Muscle layer of colon (tissue), 2 donors: Measurements from ENCODE around the gene NF2.

Experiments used
- H3K27ac ChIP-seq: one replicate; pipeline ENCODE4 v1.7.0; 2013; ENCODE audit warnings: low read depth, mild to moderate bottlenecking, low read length, moderate library complexity
- H3K27me3 ChIP-seq, 2 donors: one replicate each; pipeline ENCODE4 v1.7.0; 2013; ENCODE audit warnings: low read length in 2 of 2, mild to moderate bottlenecking in 2 of 2; ENCODE audit not compliant: insufficient read depth in 2 of 2, control insufficient read depth in 1 of 2
- H3K36me3 ChIP-seq: one replicate; pipeline ENCODE4 v1.7.0; 2013; ENCODE audit warnings: mild to moderate bottlenecking, low read length; ENCODE audit not compliant: insufficient read depth
- H3K4me1 ChIP-seq: one replicate; pipeline ENCODE4 v1.7.0; 2013; ENCODE audit warnings: mild to moderate bottlenecking, low read length; ENCODE audit not compliant: insufficient read depth
- H3K4me3 ChIP-seq, 2 donors: one replicate each; pipeline ENCODE4 v1.7.0; 2013; ENCODE audit warnings: low read length in 2 of 2, low read depth in 1 of 2, mild to moderate bottlenecking in 1 of 2, moderate library complexity in 1 of 2
- H3K9ac ChIP-seq: one replicate; pipeline ENCODE4 v1.7.0; 2013; ENCODE audit warnings: low read length
- H3K9me3 ChIP-seq: one replicate; pipeline ENCODE4 v1.7.0; 2013; ENCODE audit warnings: mild to moderate bottlenecking, low read length
- donor health status: abdominal sarcoma.
- donor health status: Adenocarcinoma of cecum.

Gene NF2

DNA sequence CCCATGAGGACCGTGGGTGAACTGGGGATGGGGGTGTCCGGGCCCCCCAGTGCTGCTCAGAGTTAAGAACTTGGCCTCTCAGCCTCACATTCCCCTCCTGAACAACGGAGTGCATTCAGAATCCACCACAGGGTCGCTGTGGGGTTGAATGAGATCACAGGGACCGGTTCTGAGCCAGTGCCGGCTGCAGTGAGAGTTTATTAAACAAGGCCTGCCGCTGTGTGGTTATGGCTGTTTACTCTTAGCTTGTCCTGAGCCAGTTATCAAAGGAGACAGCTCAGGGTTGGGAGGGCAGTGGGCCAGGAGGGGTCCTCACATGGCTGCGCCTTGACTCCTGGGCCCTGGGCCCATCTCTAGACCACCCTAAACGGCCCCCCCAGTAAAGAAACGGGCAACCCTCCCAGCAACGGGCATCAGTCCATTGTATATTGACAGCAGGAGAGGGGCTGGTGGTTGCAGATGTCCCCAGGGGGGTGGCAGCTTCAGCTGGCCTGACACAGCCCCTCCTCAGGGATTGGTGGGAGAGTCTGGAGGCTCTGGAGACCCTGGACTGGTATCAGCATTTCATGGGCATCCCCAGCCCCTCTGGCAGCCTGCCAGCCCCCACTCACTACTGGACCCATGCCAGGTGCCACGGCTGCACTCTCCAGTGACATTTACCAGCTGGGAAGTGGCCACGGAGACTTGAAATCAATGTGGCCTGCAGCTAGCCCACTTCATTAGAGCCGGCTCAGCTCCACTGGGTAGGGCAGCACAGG, 101.3 kb downstream of the NF2 start:
- H3K4me3 ChIP-seq, result no peak overlapping the region
- no peaks in the 10 kb centered on the region for H3K9me3 ChIP-seq
- peaks cover 14% of the 10 kb centered on the region for H3K4me1 ChIP-seq
- peaks cover 0 to 30% of the 10 kb centered on the region in 2 donors for H3K27me3 ChIP-seq
- no peak overlapping the region for H3K27ac ChIP-seq
- H3K36me3 ChIP-seq, result no peaks in the 10 kb centered on the region
- no peak overlapping the region for H3K9ac ChIP-seq

- no peaks in the 10 kb centered on the region for H3K9me3 ChIP-seq
- peaks cover 0 to 29% of the 10 kb centered on the region in 2 donors for H3K27me3 ChIP-seq
- H3K4me1 ChIP-seq, result peaks cover 14% of the 10 kb centered on the region
- no peak overlapping the region for H3K27ac ChIP-seq
- no peak overlapping the region for H3K4me3 ChIP-seq
- no peaks in the 10 kb centered on the region for H3K36me3 ChIP-seq
- no peak overlapping the region for H3K9ac ChIP-seq
Observed at GRCh38 chr22:29705651-29706050, 102.2 kb downstream of the NF2 start.

DNA sequence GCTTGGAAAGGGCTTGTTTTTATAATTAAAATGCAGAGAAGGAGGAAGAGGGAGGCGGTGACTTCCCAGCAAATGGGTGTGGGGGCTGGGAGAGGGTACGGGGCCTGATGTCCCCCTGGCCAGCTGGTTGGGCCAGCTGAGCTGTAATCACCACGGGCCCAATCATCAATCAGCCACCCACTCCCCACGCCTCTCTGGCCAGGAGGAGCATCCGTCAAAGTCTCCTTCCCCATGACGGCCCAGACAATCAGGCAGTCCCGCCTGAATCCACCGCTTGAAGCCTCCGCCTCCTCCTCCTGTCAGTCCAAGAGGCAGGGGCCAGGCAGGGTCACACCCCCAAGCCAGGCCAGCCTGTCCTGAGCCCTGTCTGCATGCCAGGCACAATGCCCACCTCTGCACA, 103.1 kb downstream of the NF2 start:
- Histone ChIP-seq H3K27ac (no peak overlapping the region), H3K9me3 (no peaks in the 10 kb centered on the region), H3K4me1 (peaks cover 14% of the 10 kb centered on the region), H3K36me3 (no peaks in the 10 kb centered on the region), H3K4me3 (no peak overlapping the region), H3K27me3 (peaks cover 0 to 23% of the 10 kb centered on the region in 2 donors), H3K9ac (no peak overlapping the region)

DNA sequence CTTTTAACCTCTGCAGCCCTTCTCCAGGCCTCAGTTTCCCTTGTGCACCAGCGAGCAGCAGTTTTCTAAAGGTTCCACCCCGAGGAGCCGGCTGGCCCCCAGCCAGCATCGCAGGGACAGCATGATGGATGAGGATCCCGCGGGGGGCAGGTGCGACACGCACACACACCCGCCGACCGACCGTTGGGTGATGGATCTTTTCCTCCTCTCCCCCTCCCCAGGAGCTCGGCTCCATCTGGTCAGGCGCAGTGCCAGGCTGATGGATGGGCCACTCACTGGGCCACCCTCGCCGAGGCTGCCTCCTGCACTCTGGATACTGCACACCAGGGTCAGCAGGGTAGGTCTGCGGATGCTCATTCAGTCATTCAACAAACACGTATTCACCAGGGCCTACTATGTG, 103.6 kb downstream of the NF2 start:
- Histone ChIP-seq H3K4me1 (peaks cover 14% of the 10 kb centered on the region), H3K36me3 (no peaks in the 10 kb centered on the region), H3K4me3 (no peak overlapping the region), H3K27ac (no peak overlapping the region), H3K9ac (no peak overlapping the region), H3K27me3 (peaks cover 0 to 22% of the 10 kb centered on the region in 2 donors), H3K9me3 (no peaks in the 10 kb centered on the region)

DNA sequence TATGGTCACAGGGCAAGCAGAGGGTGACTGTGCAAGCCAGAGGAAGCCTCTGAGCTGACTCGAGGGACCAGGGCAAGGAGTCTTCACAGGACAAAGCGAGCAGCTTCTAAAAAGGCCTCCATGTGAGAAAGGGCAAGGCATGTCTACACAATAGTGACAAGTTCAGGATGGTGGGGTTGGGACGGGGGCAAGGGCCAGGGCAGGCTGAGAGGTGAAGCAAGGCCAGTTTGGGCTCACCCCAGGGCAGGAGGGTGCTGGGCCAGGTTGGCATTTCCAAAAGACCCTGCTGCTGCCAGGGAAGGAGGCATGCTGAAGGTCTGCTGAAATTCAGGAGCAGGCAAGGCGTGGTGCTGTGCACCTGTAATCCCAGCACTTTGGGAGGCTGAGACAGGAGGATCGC, 104.0 kb downstream of the NF2 start:
- no peak overlapping the region for H3K9ac ChIP-seq
- H3K4me1 ChIP-seq, result peaks cover 14% of the 10 kb centered on the region
- peaks cover 0 to 17% of the 10 kb centered on the region in 2 donors for H3K27me3 ChIP-seq
- H3K4me3 ChIP-seq, result no peak overlapping the region
- no peaks in the 10 kb centered on the region for H3K36me3 ChIP-seq
- H3K27ac ChIP-seq, result no peak overlapping the region
- H3K9me3 ChIP-seq, result no peaks in the 10 kb centered on the region

DNA sequence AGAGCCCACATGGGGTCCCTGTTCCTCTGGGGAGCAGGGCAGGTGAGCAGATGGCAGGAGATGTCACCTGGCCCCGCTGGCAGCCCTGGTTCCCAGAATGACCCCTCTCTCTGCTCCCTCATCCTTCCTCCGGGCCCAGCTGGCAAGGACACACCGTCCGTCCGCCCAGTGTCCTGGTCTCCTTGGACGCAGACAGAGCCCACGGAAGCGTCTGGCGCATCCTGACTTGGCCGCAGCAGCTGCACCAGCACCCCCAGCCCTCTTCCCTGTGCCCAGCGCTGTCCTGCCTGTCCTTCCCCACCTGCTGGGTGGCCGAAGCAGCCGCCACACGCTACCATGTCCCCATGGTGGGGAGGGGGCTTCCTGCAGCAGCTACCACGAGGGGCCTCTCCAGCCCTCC, 106.8 kb downstream of the NF2 start:
- H3K9me3 ChIP-seq, result no peaks in the 10 kb centered on the region
- H3K36me3 ChIP-seq, result no peaks in the 10 kb centered on the region
- H3K4me1 ChIP-seq, result peaks cover 5% of the 10 kb centered on the region
- peaks cover 0 to 4% of the 10 kb centered on the region in 2 donors for H3K27me3 ChIP-seq
- no peak overlapping the region for H3K9ac ChIP-seq
- H3K27ac ChIP-seq, result no peak overlapping the region
- no peak overlapping the region for H3K4me3 ChIP-seq

DNA sequence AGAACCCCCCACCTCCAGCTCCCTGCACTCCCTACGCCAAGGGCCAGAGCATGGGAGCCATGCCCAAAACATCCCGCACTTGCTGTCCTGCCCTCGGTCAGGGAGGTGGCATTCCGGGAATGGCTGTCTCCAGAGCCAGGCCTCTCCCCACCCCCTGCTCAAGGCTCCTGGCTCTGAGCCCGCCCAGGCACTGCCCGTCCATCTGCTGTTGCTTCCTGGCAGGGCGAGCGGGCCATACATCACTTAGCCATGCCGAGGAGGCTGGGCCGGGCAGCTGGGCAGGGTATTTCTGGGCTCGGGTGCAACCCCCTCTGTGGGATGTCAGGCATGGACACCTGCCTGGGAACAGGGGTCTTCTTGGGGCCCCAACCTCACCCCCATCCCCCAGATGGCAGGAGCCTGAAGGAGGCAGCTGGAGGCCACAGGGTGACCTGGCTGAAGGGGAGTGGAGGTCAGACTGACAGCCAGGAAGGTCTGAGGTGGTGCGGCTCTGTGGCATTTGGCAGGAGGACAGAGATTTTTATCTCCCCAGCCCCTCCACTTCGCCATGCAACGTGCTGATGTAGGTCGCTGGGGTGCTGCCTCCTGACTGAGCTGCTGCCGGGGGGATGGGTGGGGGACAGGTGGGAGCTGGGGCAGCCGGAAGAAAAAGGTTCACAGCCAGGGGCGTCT, 107.6 kb downstream of the NF2 start:
- H3K4me3 ChIP-seq, result no peak overlapping the region
- no peaks in the 10 kb centered on the region for H3K36me3 ChIP-seq
- peaks cover 0 to 11% of the 10 kb centered on the region in 2 donors for H3K27me3 ChIP-seq
- H3K9ac ChIP-seq, result no peak overlapping the region
- H3K27ac ChIP-seq, result no peak overlapping the region
- H3K4me1 ChIP-seq, result no peaks in the 10 kb centered on the region
- H3K9me3 ChIP-seq, result no peaks in the 10 kb centered on the region

- no peaks in the 10 kb centered on the region for H3K36me3 ChIP-seq
- no peaks in the 10 kb centered on the region for H3K4me1 ChIP-seq
- no peak overlapping the region for H3K4me3 ChIP-seq
- peaks cover 0 to 8% of the 10 kb centered on the region in 2 donors for H3K27me3 ChIP-seq
- H3K9ac ChIP-seq, result no peak overlapping the region
- no peak overlapping the region for H3K27ac ChIP-seq
- no peaks in the 10 kb centered on the region for H3K9me3 ChIP-seq
Observed at GRCh38 chr22:29712119-29712518, 108.7 kb downstream of the NF2 start.

DNA sequence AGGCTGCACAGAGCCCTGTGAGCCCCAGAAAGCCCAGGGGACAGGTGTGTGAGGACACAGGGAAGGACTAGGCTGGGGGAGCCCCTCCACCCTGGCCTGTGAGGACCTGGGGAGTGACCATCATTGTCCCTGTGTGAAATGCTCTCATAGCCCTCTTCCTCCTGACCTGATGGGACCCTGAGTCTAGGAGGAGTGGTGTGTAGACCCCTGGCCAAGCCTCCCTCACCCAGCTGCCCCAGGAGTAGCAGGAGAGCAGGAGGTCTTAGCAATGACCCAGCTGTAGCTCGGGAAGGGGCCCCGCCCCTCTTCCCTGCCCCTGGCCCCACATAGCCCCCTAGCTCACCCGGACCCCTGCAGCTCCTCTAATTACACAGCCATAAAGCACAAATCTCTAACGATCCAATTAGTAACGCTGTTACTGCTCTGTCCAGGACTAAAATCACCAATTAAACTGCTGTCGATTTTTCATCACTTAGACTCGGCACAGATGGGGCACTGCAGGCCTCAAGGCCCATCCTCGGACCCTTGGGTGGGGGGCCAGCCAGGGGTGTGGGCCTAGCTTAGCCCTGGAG, 109.8 kb downstream of the NF2 start:
- Histone ChIP-seq H3K27me3 (peaks cover 0 to 8% of the 10 kb centered on the region in 2 donors), H3K9me3 (no peaks in the 10 kb centered on the region), H3K4me3 (no peak overlapping the region), H3K4me1 (no peaks in the 10 kb centered on the region), H3K9ac (no peak overlapping the region), H3K36me3 (no peaks in the 10 kb centered on the region), H3K27ac (no peak overlapping the region)

- H3K4me3 ChIP-seq, result no peak overlapping the region
- H3K27me3 ChIP-seq, result peaks cover 13 to 23% of the 10 kb centered on the region in 2 donors
- H3K9ac ChIP-seq, result no peak overlapping the region
- no peaks in the 10 kb centered on the region for H3K4me1 ChIP-seq
- H3K9me3 ChIP-seq, result no peaks in the 10 kb centered on the region
- H3K36me3 ChIP-seq, result no peaks in the 10 kb centered on the region
- no peak overlapping the region for H3K27ac ChIP-seq
Observed at GRCh38 chr22:29715240-29715639, 111.8 kb downstream of the NF2 start.

DNA sequence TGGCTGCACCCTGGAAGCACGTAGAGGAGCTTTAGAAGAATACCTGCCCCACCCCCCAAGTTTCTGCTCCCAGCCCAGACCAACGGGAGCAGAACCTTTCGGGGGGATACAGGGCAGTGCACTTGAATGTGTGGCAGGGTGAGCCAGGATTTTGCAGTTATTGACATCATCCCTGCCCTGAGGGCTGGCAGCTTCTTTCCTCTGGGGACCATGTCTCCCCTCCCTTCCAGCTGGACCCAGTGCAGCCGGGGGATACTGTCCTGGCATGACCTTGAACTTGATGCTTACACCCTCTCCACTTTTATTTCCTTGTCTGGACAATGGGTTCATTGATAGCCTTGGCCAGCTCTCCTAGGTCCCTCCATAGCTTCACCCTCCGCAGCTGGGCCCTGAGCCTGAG, 112.3 kb downstream of the NF2 start:
- Histone ChIP-seq H3K36me3 (no peaks in the 10 kb centered on the region), H3K27me3 (peaks cover 13 to 23% of the 10 kb centered on the region in 2 donors), H3K9me3 (no peaks in the 10 kb centered on the region), H3K27ac (no peak overlapping the region), H3K4me3 (no peak overlapping the region), H3K9ac (no peak overlapping the region), H3K4me1 (no peaks in the 10 kb centered on the region)
